B cell (primary cell): Measurements from ENCODE around the gene JMJD1C. TPM values are rescaled to one million over a fixed set of nuclear protein-coding genes. Genes with fewer than 3 reads are reported as not detected.

Experiments
- ATAC-seq: fragments of 200-7000 bp; cut with Tn5 transposase; one replicate; pipeline ENCODE4 v1.10.0; 2021; ENCODE audit warnings: low read depth, mild to moderate bottlenecking, moderate number of reproducible peaks, moderate library complexity
- CTCF ChIA-PET: fragments of 350-600 bp; sonication (Branson Sonifier 250); formaldehyde crosslinking; loops from one replicate; lab custom pipeline; 2021; ENCODE audit warnings: antibody characterized with exemption, inconsistent platforms; lab: Charles Lee
- POLR2A ChIA-PET: fragments of 350-600 bp; sonication (Branson Sonifier 250); formaldehyde crosslinking; loops from one replicate; lab custom pipeline; 2021; ENCODE audit warnings: antibody characterized with exemption; lab: Charles Lee
- DNase-seq: peaks from one replicate; pipeline ENCODE4 v3.0.0; 2013
- H2AFZ ChIP-seq: 2 replicates; pipeline ENCODE4 v1.6.1; 2012; ENCODE audit warnings: mild to moderate bottlenecking, low read depth, low read length; ENCODE audit not compliant: insufficient read depth, poor library complexity, severe bottlenecking
- H3K27ac ChIP-seq, 2 donors: 1 replicate in 1 of 2; 2 replicates in 1 of 2; pipeline ENCODE4 v1.5.1; 2012 to 2013; ENCODE audit warnings: low read length in 2 of 2, mild to moderate bottlenecking in 2 of 2, moderate library complexity in 1 of 2
- H3K27me3 ChIP-seq, 4 experiments: fragments of 200-600 bp in 1 of 4; sonication (generic) in 1 of 4; replicated peaks in 1 of 4; 1 replicate in 2 of 4; 2 replicates in 2 of 4; pipeline versions ENCODE4 v1.6.1 to v1.7.0; 2013 to 2016; ENCODE audit warnings: low read length in 3 of 4, mild to moderate bottlenecking in 2 of 4, mixed read lengths in 1 of 4, moderate library complexity in 1 of 4; ENCODE audit not compliant: insufficient read depth in 4 of 4, control insufficient read depth in 3 of 4; ENCODE audit errors: control extremely low read depth in 1 of 4
- H3K36me3 ChIP-seq, 2 experiments: replicated peaks in 1 of 2; 1 replicate in 1 of 2; 2 replicates in 1 of 2; pipeline versions ENCODE4 v1.6.1 to v1.7.1; 2013; ENCODE audit warnings: low read length in 1 of 2; ENCODE audit not compliant: insufficient read depth in 2 of 2, control insufficient read depth in 1 of 2; ENCODE audit errors: control extremely low read depth in 1 of 2, extremely low read depth in 1 of 2
- H3K4me1 ChIP-seq, 2 donors: fragments of 200-600 bp in 1 of 2; sonication (generic) in 1 of 2; 1 replicate in 1 of 2; 2 replicates in 1 of 2; pipeline versions ENCODE4 v1.5.1 to v1.6.1; 2013 to 2017; ENCODE audit warnings: low read length in 2 of 2; ENCODE audit not compliant: control insufficient read depth in 2 of 2, insufficient read depth in 2 of 2
- H3K4me2 ChIP-seq: replicated peaks from 2 replicates; pipeline ENCODE3; 2012; ENCODE audit warnings: mild to moderate bottlenecking, low read depth, low read length; ENCODE audit not compliant: poor library complexity, severe bottlenecking
- H3K4me3 ChIP-seq, 5 experiments: fragments of 200-600 bp in 1 of 5; sonication (generic) in 1 of 5; 1 replicate in 3 of 5; 2 replicates in 2 of 5; pipeline versions ENCODE4 v1.5.1 to v1.7.0; 2011 to 2016; ENCODE audit warnings: low read length in 4 of 5, mild to moderate bottlenecking in 4 of 5, low read depth in 2 of 5, control low read depth in 1 of 5, moderate library complexity in 1 of 5; ENCODE audit not compliant: insufficient read depth in 1 of 5; ENCODE audit errors: control extremely low read depth in 1 of 5, extremely low read depth in 1 of 5
- H3K79me2 ChIP-seq: fragments of 200-600 bp; sonication (generic); one replicate; pipeline ENCODE4 v1.6.0; 2016; ENCODE audit warnings: low read length; ENCODE audit not compliant: control insufficient read depth, insufficient read depth
- H3K9ac ChIP-seq: fragments of 200-600 bp; sonication (generic); 2 replicates; pipeline ENCODE4 v1.6.1; 2017; ENCODE audit warnings: mild to moderate bottlenecking, low read length, moderate library complexity
- H3K9me3 ChIP-seq, 3 donors: one replicate each; pipeline versions ENCODE4 v1.6.1 to v1.7.1; 2013; ENCODE audit warnings: low read length in 2 of 3; ENCODE audit not compliant: control insufficient read depth in 2 of 3, insufficient read depth in 1 of 3; ENCODE audit errors: control extremely low read depth in 1 of 3
- H4K20me1 ChIP-seq: 2 replicates; pipeline ENCODE4 v1.6.0; 2012; ENCODE audit warnings: mild to moderate bottlenecking, low read length; ENCODE audit not compliant: insufficient read depth, control insufficient read depth, poor library complexity, severe bottlenecking
- H3K27ac Mint-ChIP-seq: one replicate; pipeline ENCODE4 v1.8.0; 2021; ENCODE audit warnings: mixed read lengths
- H3K27me3 Mint-ChIP-seq: one replicate; pipeline ENCODE4 v1.8.0; 2021; ENCODE audit warnings: mixed read lengths
- H3K4me1 Mint-ChIP-seq: one replicate; pipeline ENCODE4 v1.8.0; 2021; ENCODE audit warnings: mixed read lengths
- H3K4me3 Mint-ChIP-seq: one replicate; pipeline ENCODE4 v1.8.0; 2021; ENCODE audit warnings: mixed read lengths
- H3K9me3 Mint-ChIP-seq: one replicate; pipeline ENCODE4 v1.8.0; 2022; ENCODE audit warnings: mixed read lengths; ENCODE audit not compliant: insufficient read depth
- EZH2 ChIP-seq: IDR thresholded peaks from 2 replicates; pipeline ENCODE4 v1.6.1; 2012; ENCODE audit warnings: borderline replicate concordance, low read depth, mild to moderate bottlenecking, moderate library complexity, low read length; ENCODE audit not compliant: insufficient read depth, poor library complexity, severe bottlenecking
- whole genome bisulfite sequencing: methylation state at CpG from one replicate; pipeline ENCODE4 v1.1.5; 2013; ENCODE audit warnings: missing lambda C conversion rate; ENCODE audit not compliant: insufficient coverage; 5-methylcytosine and 5-hydroxymethylcytosine counted together
- intact Hi-C: fragments of 100-400 bp; cut with micrococcal nuclease; formaldehyde crosslinking; loops from one replicate; pipeline ENCODE4 v1.10.0; 2022
- polyA plus RNA-seq: library from polyadenylated mRNA; depleted of rRNA; stranded (reverse); fragments of >200 nt; gene quantifications from 2 replicates; pipeline ENCODE4 v1.2.3, GENCODE V29; 2012
- total RNA-seq, 2 donors: library from RNA; stranded (reverse); fragments of 120-200 nt in 1 of 2; gene quantifications; 1 replicate in 1 of 2; 2 replicates in 1 of 2; pipeline versions ENCODE4 v1.2.3 to v1.2.4, GENCODE V29; 2013 to 2022
- TF ChIP-seq, protein P1 (sequence below): fragments of 200-600 bp; IDR thresholded peaks from one replicate; pipeline ENCODE4 v1.8.0; 2022; ENCODE audit warnings: antibody characterized with exemption, mild to moderate bottlenecking

Gene JMJD1C
- total and polyA plus RNA-seq, 2 donors (not counting 1 experiment from before 2014, with no cell fraction given), result 81.8 to 235 TPM

DNA sequence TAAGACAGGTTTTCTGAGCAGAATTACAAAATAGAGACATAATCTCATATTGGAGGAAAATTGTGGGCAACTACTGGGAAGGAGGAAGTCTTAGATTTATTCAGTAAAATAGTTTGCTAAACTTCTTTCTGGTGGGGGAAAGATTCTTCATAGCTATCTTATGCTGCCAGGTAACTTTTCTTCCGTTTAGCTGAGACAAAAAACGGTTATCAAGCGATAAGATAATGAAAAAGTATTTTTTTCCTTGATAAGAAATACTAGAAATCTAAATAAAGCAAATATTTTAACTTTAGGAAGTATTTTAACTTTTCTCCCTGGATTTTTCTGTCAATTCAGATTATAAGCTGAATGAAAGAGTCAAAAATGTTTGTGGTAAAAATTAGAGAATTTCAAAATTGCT, 52.3 kb downstream of the JMJD1C start:
- H3K9me3 Mint-ChIP-seq, result no peaks in the 10 kb centered on the region
- Histone ChIP-seq H3K4me2 (no peak overlapping the region), H4K20me1 (peaks cover 16% of the 10 kb centered on the region), H3K9ac (no peak overlapping the region), H3K27me3 (no peaks in the 10 kb centered on the region), H3K4me1 (peaks cover 6 to 10% of the 10 kb centered on the region in 2 donors), H2AFZ (no peak overlapping the region), H3K36me3 (no peaks in the 10 kb centered on the region), H3K79me2 (peaks cover 57% of the 10 kb centered on the region), H3K4me3 (no peak overlapping the region), H3K9me3 (no peaks in the 10 kb centered on the region), H3K27ac (no peak overlapping the region)
- WGBS, result no CpG with 5 or more reads among the region's 3 CpGs
- ChIA-PET POLR2A (no interaction called here), CTCF (no interaction called here)
- H3K4me3 Mint-ChIP-seq, result no peak overlapping the region
- TF ChIP-seq EZH2, result no peak
- TF ChIP-seq, protein P1, sequence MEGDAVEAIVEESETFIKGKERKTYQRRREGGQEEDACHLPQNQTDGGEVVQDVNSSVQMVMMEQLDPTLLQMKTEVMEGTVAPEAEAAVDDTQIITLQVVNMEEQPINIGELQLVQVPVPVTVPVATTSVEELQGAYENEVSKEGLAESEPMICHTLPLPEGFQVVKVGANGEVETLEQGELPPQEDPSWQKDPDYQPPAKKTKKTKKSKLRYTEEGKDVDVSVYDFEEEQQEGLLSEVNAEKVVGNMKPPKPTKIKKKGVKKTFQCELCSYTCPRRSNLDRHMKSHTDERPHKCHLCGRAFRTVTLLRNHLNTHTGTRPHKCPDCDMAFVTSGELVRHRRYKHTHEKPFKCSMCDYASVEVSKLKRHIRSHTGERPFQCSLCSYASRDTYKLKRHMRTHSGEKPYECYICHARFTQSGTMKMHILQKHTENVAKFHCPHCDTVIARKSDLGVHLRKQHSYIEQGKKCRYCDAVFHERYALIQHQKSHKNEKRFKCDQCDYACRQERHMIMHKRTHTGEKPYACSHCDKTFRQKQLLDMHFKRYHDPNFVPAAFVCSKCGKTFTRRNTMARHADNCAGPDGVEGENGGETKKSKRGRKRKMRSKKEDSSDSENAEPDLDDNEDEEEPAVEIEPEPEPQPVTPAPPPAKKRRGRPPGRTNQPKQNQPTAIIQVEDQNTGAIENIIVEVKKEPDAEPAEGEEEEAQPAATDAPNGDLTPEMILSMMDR, result no peak
- no peak overlapping the region for H3K27ac Mint-ChIP-seq
- intact Hi-C loops, result no loop called here
- peaks cover 25% of the 10 kb centered on the region for H3K4me1 Mint-ChIP-seq
- no peak for ATAC-seq
- H3K27me3 Mint-ChIP-seq, result no peaks in the 10 kb centered on the region
- DNase-seq, result no peak

DNA sequence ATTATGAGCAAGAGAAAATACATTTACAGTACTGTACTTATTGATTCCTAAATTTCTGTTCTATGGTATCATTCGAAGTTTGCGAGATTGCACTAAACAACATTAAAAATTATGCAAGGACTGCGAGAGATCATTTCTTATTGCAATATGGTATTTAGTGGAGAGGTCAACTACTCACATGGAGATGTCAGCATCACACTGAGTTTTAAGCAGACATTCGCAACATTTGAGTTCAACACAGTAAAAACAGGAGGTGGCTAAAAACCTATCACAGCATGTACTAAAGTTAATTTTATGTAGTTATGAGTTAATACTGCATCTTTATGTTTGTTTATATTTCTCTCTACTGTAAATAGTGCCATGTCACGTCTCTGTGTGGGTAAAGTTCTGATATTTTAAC, 53.5 kb downstream of the JMJD1C start:
- H3K27ac Mint-ChIP-seq, result no peak overlapping the region
- H3K4me1 Mint-ChIP-seq, result peaks cover 25% of the 10 kb centered on the region
- H3K4me3 Mint-ChIP-seq, result no peak overlapping the region
- ATAC-seq, result no peak
- H3K27me3 Mint-ChIP-seq, result no peaks in the 10 kb centered on the region
- Histone ChIP-seq H2AFZ (no peak overlapping the region), H3K4me3 (no peak overlapping the region), H3K27ac (no peak overlapping the region), H3K36me3 (no peaks in the 10 kb centered on the region), H3K79me2 (peaks cover 55% of the 10 kb centered on the region), H4K20me1 (peaks cover 7% of the 10 kb centered on the region), H3K9me3 (no peaks in the 10 kb centered on the region), H3K27me3 (no peaks in the 10 kb centered on the region), H3K9ac (no peak overlapping the region), H3K4me2 (no peak overlapping the region), H3K4me1 (peaks cover 6 to 10% of the 10 kb centered on the region in 2 donors)
- 80% methylated on average over 1 of the region's 5 CpGs for WGBS
- TF ChIP-seq, protein P1, result no peak
- TF ChIP-seq EZH2, result no peak
- intact Hi-C loops, result no loop called here
- POLR2A ChIA-PET, result no interaction called here
- CTCF ChIA-PET, result interaction anchor here (0.9 kb wide), 1 partner anchor 217 kb away, joined by 4 read pairs; no protein-coding TSS in a partner anchor
- H3K9me3 Mint-ChIP-seq, result no peaks in the 10 kb centered on the region
- no peak for DNase-seq
